Duodenal mucosa (tissue), 2 donors: ENCODE data around the gene COPE.

Experiments used
- H3K27ac ChIP-seq: one replicate; pipeline ENCODE4 v1.7.0; 2013; ENCODE audit warnings: low read depth, low read length
- H3K27me3 ChIP-seq, 2 donors: one replicate each; pipeline ENCODE4 v1.7.0; 2013; ENCODE audit warnings: low read length in 2 of 2, control low read depth in 1 of 2; ENCODE audit not compliant: insufficient read depth in 2 of 2, control insufficient read depth in 1 of 2
- H3K36me3 ChIP-seq, 2 donors: one replicate each; pipeline ENCODE4 v1.7.0; 2013; ENCODE audit warnings: low read length in 2 of 2, control low read depth in 1 of 2; ENCODE audit not compliant: insufficient read depth in 2 of 2, control insufficient read depth in 1 of 2
- H3K4me1 ChIP-seq, 2 donors: one replicate each; pipeline ENCODE4 v1.7.0; 2013; ENCODE audit warnings: low read length in 2 of 2, control low read depth in 1 of 2; ENCODE audit not compliant: insufficient read depth in 2 of 2, control insufficient read depth in 1 of 2
- H3K4me3 ChIP-seq, 2 donors: one replicate each; pipeline ENCODE4 v1.7.0; 2013; ENCODE audit warnings: low read length in 2 of 2, low read depth in 1 of 2
- H3K9ac ChIP-seq, 2 donors: one replicate each; pipeline ENCODE4 v1.7.0; 2013; ENCODE audit warnings: low read length in 2 of 2, low read depth in 1 of 2
- H3K9me3 ChIP-seq, 2 donors: one replicate each; pipeline ENCODE4 v1.7.0; 2013; ENCODE audit warnings: low read length in 2 of 2, control low read depth in 1 of 2; ENCODE audit not compliant: control insufficient read depth in 1 of 2

COPE gene

DNA sequence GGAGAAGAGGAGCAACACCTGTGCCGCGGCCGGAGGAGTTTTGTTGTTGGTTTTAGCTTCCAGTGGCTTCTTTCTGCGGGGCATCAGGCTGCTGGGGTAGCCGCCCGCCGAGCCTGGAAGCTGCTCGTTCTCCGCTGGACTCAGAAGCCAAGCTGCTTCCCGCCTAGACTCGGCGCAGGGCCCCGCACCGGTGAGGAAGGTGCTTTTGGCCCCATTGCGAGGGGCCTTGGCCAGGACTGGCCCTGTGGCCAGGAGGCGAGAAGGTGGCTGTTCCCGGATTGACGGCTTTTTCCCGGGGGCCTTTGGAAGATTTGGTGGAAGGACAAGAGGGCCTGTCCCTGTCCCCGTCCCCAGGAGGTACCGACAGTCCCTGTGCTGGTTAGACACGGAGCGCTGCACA is 52.0 kb downstream of the COPE start:
- H3K9ac ChIP-seq: no peak overlapping the region
- H3K27ac ChIP-seq: no peak overlapping the region
- H3K27me3 ChIP-seq: peaks cover 0 to 8% of the 10 kb centered on the region in 2 donors
- peaks cover 23 to 52% of the 10 kb centered on the region in 2 donors for H3K36me3 ChIP-seq
- no peaks in the 10 kb centered on the region for H3K4me1 ChIP-seq
- no peak overlapping the region for H3K4me3 ChIP-seq
- no peaks in the 10 kb centered on the region for H3K9me3 ChIP-seq

DNA sequence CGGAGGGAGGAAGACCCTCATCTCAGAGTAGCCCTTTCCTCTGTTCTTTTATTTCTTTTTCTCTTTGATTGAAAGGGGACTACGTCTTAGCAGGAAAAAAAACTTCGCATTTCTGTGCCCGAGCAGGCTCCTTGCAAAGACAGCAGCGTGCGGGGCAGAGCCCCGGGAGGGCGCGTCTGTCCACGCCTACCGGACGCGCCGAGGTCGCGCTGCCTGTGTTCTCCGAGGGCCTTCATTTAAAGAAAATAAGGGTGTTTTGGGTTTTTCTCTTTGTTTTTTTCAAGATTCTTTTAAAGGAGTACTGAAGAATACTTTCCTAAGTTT is 52.4 kb downstream of the COPE start:
- H3K27ac ChIP-seq: no peak overlapping the region
- H3K4me1 ChIP-seq: no peaks in the 10 kb centered on the region
- no peak overlapping the region for H3K4me3 ChIP-seq
- no peak overlapping the region for H3K9ac ChIP-seq
- no peaks in the 10 kb centered on the region for H3K9me3 ChIP-seq
- H3K36me3 ChIP-seq: peaks cover 28 to 57% of the 10 kb centered on the region in 2 donors
- peaks cover 0 to 8% of the 10 kb centered on the region in 2 donors for H3K27me3 ChIP-seq

DNA sequence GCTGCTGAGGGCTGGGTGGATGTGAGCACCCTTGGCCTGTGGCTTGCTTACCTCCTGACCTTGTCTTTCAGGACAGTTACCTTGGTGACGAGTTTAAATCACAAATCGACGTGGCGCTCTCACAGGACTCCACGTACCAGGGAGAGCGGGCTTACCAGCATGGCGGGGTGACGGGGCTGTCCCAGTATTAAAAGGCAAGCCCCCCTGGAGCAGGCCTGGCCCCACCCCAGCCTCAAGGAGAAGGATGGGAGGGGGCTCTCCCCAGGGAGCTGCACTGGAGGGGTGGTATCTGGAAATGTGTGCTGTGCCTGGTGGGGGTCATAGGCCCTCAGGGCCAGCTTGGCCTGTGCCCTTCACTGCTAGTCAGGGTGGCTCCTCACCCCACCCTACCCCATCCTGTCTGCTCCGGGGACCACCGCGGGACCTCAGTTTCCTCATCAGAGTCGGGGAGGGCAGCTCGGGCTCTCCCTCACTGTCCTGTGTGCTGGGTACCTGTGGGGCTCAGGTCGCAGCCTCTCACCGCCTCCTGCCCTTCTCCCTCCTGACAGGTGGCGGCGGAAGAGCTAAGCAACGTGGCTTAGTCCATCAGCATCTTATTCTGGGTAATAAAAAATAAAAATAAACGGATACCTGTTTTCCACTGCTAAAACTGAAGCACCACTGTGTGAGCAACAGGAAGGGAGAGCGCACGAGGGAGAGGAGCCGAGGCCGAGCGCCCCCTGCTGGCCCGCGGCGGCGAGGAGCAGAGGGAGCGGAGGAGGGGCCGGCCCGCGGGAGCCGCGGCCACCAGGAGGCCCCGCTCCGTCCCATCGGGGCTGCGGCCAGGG is 53.0 kb downstream of the COPE start:
- H3K27ac ChIP-seq: no peak overlapping the region
- H3K36me3 ChIP-seq: peaks cover 33 to 62% of the 10 kb centered on the region in 2 donors
- peaks cover 0 to 5% of the 10 kb centered on the region in 2 donors for H3K4me1 ChIP-seq
- no peaks in the 10 kb centered on the region for H3K9me3 ChIP-seq
- H3K27me3 ChIP-seq: peaks cover 0 to 8% of the 10 kb centered on the region in 2 donors
- H3K9ac ChIP-seq: no peak overlapping the region
- H3K4me3 ChIP-seq: no peak overlapping the region

GRCh38 chr19:18865106-18865972 is 53.8 kb downstream of the COPE start:
- Histone ChIP-seq H3K4me3 (no peak overlapping the region), H3K9ac (no peak overlapping the region), H3K27me3 (peaks cover 0 to 5% of the 10 kb centered on the region in 2 donors), H3K9me3 (no peaks in the 10 kb centered on the region), H3K27ac (no peak overlapping the region), H3K4me1 (peaks cover 0 to 6% of the 10 kb centered on the region in 2 donors), H3K36me3 (peaks cover 42 to 71% of the 10 kb centered on the region in 2 donors)

DNA sequence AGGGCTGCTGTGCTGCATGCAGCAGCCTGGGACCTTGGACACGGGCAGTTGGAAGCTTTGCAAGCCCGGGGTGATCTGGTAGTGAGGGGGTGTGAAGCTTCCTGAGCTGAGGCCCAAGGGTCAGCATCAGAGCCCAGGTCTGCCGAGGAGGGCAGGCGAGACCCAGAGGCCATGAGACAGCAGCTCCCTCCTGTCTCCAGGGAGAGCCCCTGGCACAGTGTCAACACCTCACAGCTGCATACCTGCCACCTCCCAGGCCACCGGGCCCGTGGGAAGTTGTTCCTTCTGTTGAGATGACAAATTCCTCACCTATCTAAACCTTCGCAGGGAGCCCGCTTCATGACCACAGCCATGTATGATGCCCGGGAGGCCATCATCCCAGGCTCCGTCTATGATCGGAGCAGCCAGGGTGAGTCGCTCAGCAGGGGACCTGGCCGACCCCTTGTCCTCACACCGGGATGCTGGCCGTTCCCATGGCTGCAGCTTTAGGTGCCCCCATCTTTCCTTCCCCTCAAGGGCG is 55.3 kb downstream of the COPE start:
- Histone ChIP-seq H3K4me1 (peaks cover 0 to 6% of the 10 kb centered on the region in 2 donors), H3K9ac (no peak overlapping the region), H3K4me3 (no peak overlapping the region), H3K27me3 (no peaks in the 10 kb centered on the region), H3K27ac (no peak overlapping the region), H3K9me3 (no peaks in the 10 kb centered on the region), H3K36me3 (peaks cover 55 to 85% of the 10 kb centered on the region in 2 donors)

DNA sequence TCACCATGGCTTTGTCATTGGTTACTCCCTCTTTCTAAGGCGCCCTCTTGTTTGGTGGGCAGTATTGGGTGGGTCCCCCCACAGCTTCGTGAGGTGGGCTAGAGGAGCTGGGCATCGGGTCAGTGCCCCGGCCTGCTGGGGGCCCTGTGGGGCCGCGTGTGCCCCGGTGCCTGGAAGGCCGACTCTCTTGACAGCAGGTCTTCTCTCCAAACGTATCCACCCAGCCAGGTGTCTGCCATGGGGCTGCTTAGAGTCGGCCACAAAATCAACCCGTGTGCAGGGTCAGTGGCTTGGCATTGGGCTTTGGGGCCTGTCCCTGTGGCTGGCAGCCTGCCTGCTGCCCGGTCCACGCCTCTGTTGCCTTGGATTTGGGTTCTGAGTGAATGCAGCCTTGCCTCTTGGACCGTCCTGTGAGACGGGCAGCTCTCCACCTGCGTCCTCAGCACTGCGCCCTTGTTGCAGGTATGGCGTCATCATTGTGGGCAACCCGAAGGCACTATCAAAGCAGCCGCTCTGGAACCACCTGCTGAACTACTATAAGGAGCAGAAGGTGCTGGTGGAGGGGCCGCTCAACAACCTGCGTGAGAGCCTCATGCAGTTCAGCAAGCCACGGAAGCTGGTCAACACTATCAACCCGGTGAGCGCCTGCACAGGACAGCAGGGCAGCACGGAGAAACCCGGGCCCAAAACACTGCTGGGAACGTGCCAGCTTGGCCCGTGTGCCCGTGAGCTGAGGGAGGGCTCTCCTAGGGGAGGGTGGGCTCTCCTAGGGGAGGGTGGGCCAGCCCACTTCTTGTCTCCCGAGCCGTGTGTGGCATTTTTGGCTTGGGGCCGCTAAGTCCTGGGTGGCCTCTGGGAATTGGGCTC is 56.0 kb downstream of the COPE start:
- Histone ChIP-seq H3K27me3 (no peaks in the 10 kb centered on the region), H3K9ac (no peak overlapping the region), H3K27ac (no peak overlapping the region), H3K36me3 (peaks cover 61 to 92% of the 10 kb centered on the region in 2 donors), H3K4me1 (peaks cover 0 to 6% of the 10 kb centered on the region in 2 donors), H3K4me3 (no peak overlapping the region), H3K9me3 (no peaks in the 10 kb centered on the region)

DNA sequence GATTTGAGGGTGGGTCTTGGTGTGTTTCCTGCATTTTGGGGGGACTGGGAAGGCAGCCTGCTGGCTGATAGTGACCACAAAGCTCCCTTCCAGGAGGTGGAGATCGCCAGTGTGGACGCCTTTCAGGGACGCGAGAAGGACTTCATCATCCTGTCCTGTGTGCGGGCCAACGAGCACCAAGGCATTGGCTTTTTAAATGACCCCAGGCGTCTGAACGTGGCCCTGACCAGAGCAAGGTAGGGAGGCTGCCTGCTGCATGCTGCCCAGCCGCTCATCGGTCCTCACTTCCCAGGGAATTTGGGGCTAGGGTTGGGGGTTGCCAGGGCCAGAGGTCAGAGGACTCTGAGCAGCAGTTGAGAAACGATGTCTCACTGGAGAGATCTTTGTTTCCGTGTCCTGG is 57.3 kb downstream of the COPE start:
- no peaks in the 10 kb centered on the region for H3K27me3 ChIP-seq
- H3K36me3 ChIP-seq: peaks cover 60 to 94% of the 10 kb centered on the region in 2 donors
- peaks cover 0 to 6% of the 10 kb centered on the region in 2 donors for H3K4me1 ChIP-seq
- H3K27ac ChIP-seq: no peak overlapping the region
- H3K4me3 ChIP-seq: no peak overlapping the region
- no peaks in the 10 kb centered on the region for H3K9me3 ChIP-seq
- H3K9ac ChIP-seq: no peak overlapping the region

- Histone ChIP-seq H3K27me3 (no peaks in the 10 kb centered on the region), H3K9ac (no peak overlapping the region), H3K4me1 (peaks cover 0 to 6% of the 10 kb centered on the region in 2 donors), H3K4me3 (no peak overlapping the region), H3K27ac (no peak overlapping the region), H3K9me3 (no peaks in the 10 kb centered on the region), H3K36me3 (peaks cover 66 to 99% of the 10 kb centered on the region in 2 donors)
Measured at GRCh38 chr19:18861235-18861634, 58.0 kb downstream of the COPE start.

DNA sequence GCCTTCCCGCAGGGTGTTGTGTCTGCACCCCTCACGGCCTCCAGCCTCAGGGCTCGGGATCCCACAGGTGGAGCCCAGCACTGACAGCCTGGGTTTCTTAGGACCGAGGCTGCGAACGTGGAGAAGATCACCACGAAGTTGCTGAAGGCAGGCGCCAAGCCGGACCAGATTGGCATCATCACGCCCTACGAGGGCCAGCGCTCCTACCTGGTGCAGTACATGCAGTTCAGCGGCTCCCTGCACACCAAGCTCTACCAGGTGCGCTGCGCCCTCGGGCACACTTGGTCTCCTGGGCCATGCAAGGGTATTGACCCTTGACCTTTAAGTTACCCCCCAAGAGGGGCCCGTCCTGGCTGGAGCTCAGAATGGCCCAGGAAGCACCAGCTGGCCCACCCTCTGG is 58.5 kb downstream of the COPE start:
- H3K27ac ChIP-seq: no peak overlapping the region
- no peaks in the 10 kb centered on the region for H3K9me3 ChIP-seq
- peaks cover 67 to 99% of the 10 kb centered on the region in 2 donors for H3K36me3 ChIP-seq
- peaks cover 0 to 6% of the 10 kb centered on the region in 2 donors for H3K4me1 ChIP-seq
- no peak overlapping the region for H3K4me3 ChIP-seq
- no peak overlapping the region for H3K9ac ChIP-seq
- no peaks in the 10 kb centered on the region for H3K27me3 ChIP-seq
